Measurements from ENCODE around the gene RHBG. TPM values are rescaled to one million over a fixed set of nuclear protein-coding genes. Genes with fewer than 3 reads are reported as not detected.

The RHBG gene
- total RNA-seq, 1 experiment from 2014 or later = 4.0 TPM

GRCh38 chr1:156359249-156359648 is 9.8 kb upstream of the RHBG start:
- no peaks in the 10 kb centered on the region for H3F3A ChIP-seq (ENCODE audit: insufficient read depth, low read depth)
- no peaks in the 10 kb centered on the region for H3K27me3 ChIP-seq (ENCODE audit: insufficient read depth, low read depth)
- H3K4me3 ChIP-seq = no peak overlapping the region
- no peaks in the 10 kb centered on the region for H4K20me1 ChIP-seq (ENCODE audit: insufficient read depth)
- POLR2A ChIA-PET (ENCODE audit: unreplicated experiment) = interaction anchor here (0.6 kb wide), 1 partner anchor 266 kb away, joined by 3 read pairs; no protein-coding TSS in a partner anchor
- no peaks in the 10 kb centered on the region for H3K36me3 ChIP-seq (ENCODE audit: low read depth)
- no peak overlapping the region for H3K4me2 ChIP-seq
- no TSS peak for BruUV-seq (replicated peaks)
- CTCF ChIA-PET = interaction anchor here (0.6 to 1.9 kb wide), 4 partner anchors 21 to 224 kb away, joined by 3 to 7 read pairs (median 4); no protein-coding TSS in a partner anchor
- no peaks in the 10 kb centered on the region for H3K9me2 ChIP-seq (ENCODE audit: insufficient read depth)
- TF ChIP-seq EZH2 (IDR thresholded peaks at IDR 0.05; ENCODE audit: low read depth) (no peak), CTCF (conservative IDR thresholded peaks at IDR 0.05) (no peak)
- no peaks in the 10 kb centered on the region for H3K9me3 ChIP-seq (ENCODE audit: insufficient read depth, low read depth)
- no peak for DNase-seq
- H3K4me1 ChIP-seq (replicated peaks; ENCODE audit: insufficient read depth) = peaks cover 16% of the 10 kb centered on the region
- H3K79me2 ChIP-seq (ENCODE audit: low read depth) = no peaks in the 10 kb centered on the region
- no peak overlapping the region for H3K27ac ChIP-seq
- no peak overlapping the region for H2AFZ ChIP-seq
- intact Hi-C loops (cut with micrococcal nuclease; ENCODE audit: unreplicated experiment) = no loop called here

- no peaks in the 10 kb centered on the region for H3K9me2 ChIP-seq (ENCODE audit: insufficient read depth)
- ChIA-PET CTCF (interaction anchor here (0.7 to 1.9 kb wide), 4 partner anchors 21 to 263 kb away, joined by 3 to 7 read pairs (median 4); partner anchors contain the start of genes CCT3 and TSACC), POLR2A (ENCODE audit: unreplicated experiment) (interaction anchor here (0.7 kb wide), 1 partner anchor 54 kb away, joined by 7 read pairs; no protein-coding TSS in a partner anchor)
- TF ChIP-seq EZH2 (IDR thresholded peaks at IDR 0.05; ENCODE audit: low read depth) = no peak
- TF ChIP-seq CTCF (conservative IDR thresholded peaks at IDR 0.05) = peak; percentile 21; the same call in 1 of the 2 replicates
- H3K4me2 ChIP-seq = no peak overlapping the region
- no peaks in the 10 kb centered on the region for H3K36me3 ChIP-seq (ENCODE audit: low read depth)
- no peak for DNase-seq
- intact Hi-C loops (cut with micrococcal nuclease; ENCODE audit: unreplicated experiment) = no loop called here
- no peaks in the 10 kb centered on the region for H4K20me1 ChIP-seq (ENCODE audit: insufficient read depth)
- H3K9me3 ChIP-seq (ENCODE audit: insufficient read depth, low read depth) = no peaks in the 10 kb centered on the region
- no peaks in the 10 kb centered on the region for H3F3A ChIP-seq (ENCODE audit: insufficient read depth, low read depth)
- H3K27me3 ChIP-seq (ENCODE audit: insufficient read depth, low read depth) = no peaks in the 10 kb centered on the region
- no peaks in the 10 kb centered on the region for H3K79me2 ChIP-seq (ENCODE audit: low read depth)
- no TSS peak for BruUV-seq (replicated peaks)
- no peak overlapping the region for H3K4me3 ChIP-seq
- H3K4me1 ChIP-seq (replicated peaks; ENCODE audit: insufficient read depth) = peaks cover 9% of the 10 kb centered on the region; the same call in 1 of the 2 replicates
- H3K27ac ChIP-seq = no peak overlapping the region
- H2AFZ ChIP-seq = no peak overlapping the region
Observed at GRCh38 chr1:156359973-156360372, 9.0 kb upstream of the RHBG start.

- ChIA-PET POLR2A (ENCODE audit: unreplicated experiment) (no interaction called here), CTCF (interaction anchor here (0.6 kb wide), 1 partner anchor 15 kb away, joined by 4 read pairs; no protein-coding TSS in a partner anchor)
- intact Hi-C loops (cut with micrococcal nuclease; ENCODE audit: unreplicated experiment) = no loop called here
- H3K79me2 ChIP-seq (ENCODE audit: low read depth) = no peaks in the 10 kb centered on the region
- H3K27me3 ChIP-seq (ENCODE audit: insufficient read depth, low read depth) = no peaks in the 10 kb centered on the region
- no peak overlapping the region for H3K27ac ChIP-seq
- H3K4me1 ChIP-seq (replicated peaks; ENCODE audit: insufficient read depth) = peaks cover 9% of the 10 kb centered on the region; the same call in 1 of the 2 replicates
- H3K4me3 ChIP-seq = no peak overlapping the region
- H3K36me3 ChIP-seq (ENCODE audit: low read depth) = no peaks in the 10 kb centered on the region
- DNase-seq = no peak
- no peak overlapping the region for H2AFZ ChIP-seq
- no peaks in the 10 kb centered on the region for H3F3A ChIP-seq (ENCODE audit: insufficient read depth, low read depth)
- H3K4me2 ChIP-seq = no peak overlapping the region
- TF ChIP-seq CTCF (conservative IDR thresholded peaks at IDR 0.05) = no peak
- TF ChIP-seq EZH2 (IDR thresholded peaks at IDR 0.05; ENCODE audit: low read depth) = no peak
- no peaks in the 10 kb centered on the region for H3K9me3 ChIP-seq (ENCODE audit: insufficient read depth, low read depth)
- no peaks in the 10 kb centered on the region for H4K20me1 ChIP-seq (ENCODE audit: insufficient read depth)
- no TSS peak for BruUV-seq (replicated peaks)
- H3K9me2 ChIP-seq (ENCODE audit: insufficient read depth) = no peaks in the 10 kb centered on the region
Observed at GRCh38 chr1:156360534-156360933, 8.5 kb upstream of the RHBG start.
